Measurements from ENCODE around the gene SCN4B.

The SCN4B gene

GRCh38 chr11:118129471-118130172 is 23.0 kb downstream of the SCN4B start:
- no peak for DNase-seq (ENCODE audit: low spot score)

- no peak for DNase-seq (ENCODE audit: low spot score)
Measured at GRCh38 chr11:118128721-118129470, 23.7 kb downstream of the SCN4B start.

- DNase-seq (ENCODE audit: low spot score): no peak
Measured at GRCh38 chr11:118128310-118128709, 24.3 kb downstream of the SCN4B start.

- no peak for DNase-seq (ENCODE audit: low spot score)
Measured at GRCh38 chr11:118126082-118126838, 26.4 kb downstream of the SCN4B start.

- no peak for DNase-seq (ENCODE audit: low spot score)
Measured at GRCh38 chr11:118124929-118125535, 27.6 kb downstream of the SCN4B start.

GRCh38 chr11:118120793-118121192 is 31.8 kb downstream of the SCN4B start:
- no peak for DNase-seq (ENCODE audit: low spot score)

- DNase-seq (ENCODE audit: low spot score): no peak
Measured at GRCh38 chr11:118117790-118118601, 34.6 kb downstream of the SCN4B start.

- DNase-seq (ENCODE audit: low spot score): no peak
Measured at GRCh38 chr11:118115048-118115447, 37.6 kb downstream of the SCN4B start.

- DNase-seq (ENCODE audit: low spot score): no peak
Measured at GRCh38 chr11:118114266-118114665, 38.4 kb downstream of the SCN4B start.

GRCh38 chr11:118112711-118113430 is 39.8 kb downstream of the SCN4B start:
- DNase-seq (ENCODE audit: low spot score): no peak

- no peak for DNase-seq (ENCODE audit: low spot score)
Measured at GRCh38 chr11:118111744-118112035, 40.9 kb downstream of the SCN4B start.

- no peak for DNase-seq (ENCODE audit: low spot score)
Measured at GRCh38 chr11:118111019-118111743, 41.4 kb downstream of the SCN4B start.

- DNase-seq (ENCODE audit: low spot score): no peak
Measured at GRCh38 chr11:118109231-118109630, 43.4 kb downstream of the SCN4B start.

GRCh38 chr11:118108513-118108912 is 44.1 kb downstream of the SCN4B start:
- DNase-seq (ENCODE audit: low spot score): no peak

- DNase-seq (ENCODE audit: low spot score): no peak
Measured at GRCh38 chr11:118106789-118107335, 45.8 kb downstream of the SCN4B start.

- no peak for DNase-seq (ENCODE audit: low spot score)
Measured at GRCh38 chr11:118105657-118106305, 46.8 kb downstream of the SCN4B start.

GRCh38 chr11:118104491-118104890 is 48.1 kb downstream of the SCN4B start:
- DNase-seq (ENCODE audit: low spot score): no peak

- no peak for DNase-seq (ENCODE audit: low spot score)
Measured at GRCh38 chr11:118102721-118103261, 49.8 kb downstream of the SCN4B start.

GRCh38 chr11:118100691-118101232 is 51.9 kb downstream of the SCN4B start:
- no peak for DNase-seq (ENCODE audit: low spot score)
